DMS79 (cell line): Measurements from ENCODE around the gene POLR3GL.

Experiments used
- DNase-seq: peaks from one replicate; lab custom pipeline; 2025; lab: John Stamatoyannopoulos, UW

Gene POLR3GL

DNA sequence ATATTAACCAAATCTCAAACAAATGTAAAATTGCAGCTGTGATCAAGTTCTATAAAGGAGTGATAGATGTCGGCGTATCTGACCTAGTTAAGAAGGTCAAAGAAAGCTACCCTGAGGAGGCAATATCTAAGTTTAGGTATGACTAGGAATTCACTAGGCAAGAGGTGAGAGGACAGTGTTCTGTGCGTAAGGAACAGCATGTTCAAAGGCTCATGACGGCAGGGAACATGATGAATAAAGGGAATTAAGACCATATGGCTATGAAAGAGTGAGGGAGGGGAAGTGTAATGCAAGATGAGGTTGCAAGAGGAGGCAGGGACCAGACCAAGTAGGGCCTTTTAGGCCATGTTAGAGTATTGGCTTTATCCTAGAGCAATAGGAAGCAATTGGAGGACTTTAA lies 15.3 kb upstream of the POLR3GL start:
- DNase-seq = no peak

DNA sequence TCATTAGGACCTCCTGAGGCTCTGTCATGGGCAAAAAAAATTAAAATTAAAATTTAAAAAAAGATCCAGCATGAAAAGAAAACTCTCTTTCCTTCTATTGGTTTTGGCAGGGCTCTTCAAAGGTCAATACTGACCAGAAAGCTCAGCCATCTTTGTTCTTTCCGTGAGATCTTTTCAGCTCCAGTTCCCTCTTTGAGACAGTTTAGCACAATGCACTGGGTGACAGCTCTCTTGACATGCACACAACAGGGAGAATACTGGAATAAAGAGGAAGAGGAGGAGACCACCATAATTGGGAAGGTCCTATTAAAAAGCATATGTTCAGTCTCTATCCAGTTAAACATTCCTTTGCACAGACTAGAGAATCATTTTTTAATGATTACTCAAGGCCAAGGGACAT lies 13.0 kb upstream of the POLR3GL start:
- no peak for DNase-seq

DNA sequence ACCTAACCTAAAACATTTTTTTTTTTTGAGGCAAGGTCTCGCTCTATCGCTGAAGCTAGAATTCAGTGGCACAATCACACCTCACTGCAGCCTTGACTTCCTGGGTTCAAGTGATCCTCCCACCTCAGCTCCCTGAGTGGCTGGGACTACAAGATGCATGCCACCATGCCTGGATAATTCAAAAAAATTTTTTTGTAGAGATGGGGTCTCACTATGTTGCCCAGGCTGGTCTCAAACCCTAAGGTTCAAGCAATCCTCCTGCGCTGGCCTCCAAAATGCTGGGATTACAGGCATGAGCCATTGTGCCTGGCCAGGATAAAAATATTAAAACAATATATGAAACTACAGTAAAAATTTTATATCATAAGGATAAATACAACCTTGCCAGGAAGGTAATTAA lies 11.6 kb upstream of the POLR3GL start:
- DNase-seq = no peak

DNA sequence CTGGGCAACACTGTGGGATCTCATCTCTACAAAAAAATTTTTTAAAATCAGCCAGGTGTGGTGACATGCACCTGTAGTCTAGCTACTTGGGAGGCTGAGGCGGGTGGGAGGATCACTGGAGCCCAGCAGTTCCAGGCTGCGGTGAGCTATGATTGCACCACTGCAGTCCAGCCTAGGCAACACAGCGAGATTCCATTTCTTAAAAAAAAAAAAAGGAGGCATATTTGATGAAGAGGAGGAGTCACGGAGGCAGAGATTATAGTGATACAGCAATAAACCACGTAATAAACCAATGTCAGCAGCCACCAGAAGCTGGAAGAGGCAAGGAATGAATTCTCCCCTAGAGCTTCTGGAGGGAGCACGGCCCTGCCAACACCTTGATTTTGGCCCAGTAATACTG lies 10.6 kb upstream of the POLR3GL start:
- no peak for DNase-seq

DNA sequence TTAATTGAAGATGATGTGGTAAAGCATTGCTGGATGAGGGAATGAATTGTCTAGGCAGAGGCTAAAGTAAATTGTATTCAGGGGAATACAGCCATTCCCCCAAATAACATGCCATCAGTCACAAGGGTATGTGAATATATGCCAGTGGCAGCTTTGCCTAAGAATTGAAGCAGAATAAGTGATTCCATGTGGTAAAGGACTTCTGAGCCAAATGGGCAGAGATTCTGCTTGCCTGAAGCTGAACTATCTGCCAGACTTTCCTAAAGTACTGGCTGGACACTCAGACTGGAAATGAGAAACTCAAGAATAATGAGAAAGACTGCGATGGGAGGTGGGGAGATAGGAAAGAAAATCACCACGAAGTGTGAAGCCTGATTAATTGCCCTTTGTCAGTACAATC lies 9.1 kb upstream of the POLR3GL start:
- no peak for DNase-seq

DNA sequence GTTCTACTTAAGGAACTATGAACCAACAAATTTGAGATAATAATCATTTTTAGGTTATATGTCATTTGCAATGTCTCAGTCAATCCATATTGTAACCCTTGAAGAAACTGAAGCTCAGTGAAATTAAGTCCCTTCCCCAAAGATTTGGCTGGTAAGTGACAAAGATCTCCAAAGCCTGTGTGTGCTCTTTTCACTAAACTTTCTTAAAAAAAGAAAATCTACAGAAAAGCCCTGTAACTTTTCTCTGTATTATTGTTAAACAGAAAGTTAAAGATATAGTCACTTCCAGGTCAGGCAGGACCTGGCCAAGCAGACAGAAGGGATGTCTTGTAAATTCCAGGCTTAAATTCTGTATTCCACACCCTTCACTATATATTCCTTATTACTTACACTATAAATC lies 8.1 kb upstream of the POLR3GL start:
- no peak for DNase-seq

DNA sequence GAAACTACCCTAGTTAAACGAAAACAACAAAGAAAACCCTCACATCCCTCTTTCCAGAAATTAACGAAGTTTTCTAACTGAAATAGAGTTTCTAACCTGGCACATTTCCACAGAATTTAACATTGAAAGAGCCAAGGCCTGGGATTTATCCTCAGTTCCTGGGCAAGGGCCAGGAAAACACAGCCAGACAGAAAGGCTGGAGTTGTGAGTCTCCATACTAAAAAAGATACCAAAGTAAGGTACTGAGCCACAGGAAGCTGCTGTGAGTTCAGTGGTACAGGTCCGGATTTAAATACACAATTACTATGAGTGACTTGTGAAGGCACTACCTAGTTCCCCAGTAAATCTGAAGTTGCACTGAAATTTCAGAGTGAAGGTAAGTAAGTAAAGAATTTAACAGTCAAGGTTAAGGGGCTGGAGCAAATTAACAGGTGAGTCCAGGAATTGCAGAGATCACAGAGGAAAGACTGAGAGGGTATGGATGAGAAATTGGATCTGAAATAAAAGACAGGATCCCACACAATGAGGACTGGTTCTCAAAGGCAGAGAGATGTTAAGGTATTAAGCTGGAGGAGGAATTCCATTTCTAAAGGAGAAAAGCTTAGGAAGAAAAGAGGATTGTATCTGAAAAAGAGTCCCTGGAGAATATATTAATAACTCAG lies 7.6 kb upstream of the POLR3GL start:
- DNase-seq = no peak

DNA sequence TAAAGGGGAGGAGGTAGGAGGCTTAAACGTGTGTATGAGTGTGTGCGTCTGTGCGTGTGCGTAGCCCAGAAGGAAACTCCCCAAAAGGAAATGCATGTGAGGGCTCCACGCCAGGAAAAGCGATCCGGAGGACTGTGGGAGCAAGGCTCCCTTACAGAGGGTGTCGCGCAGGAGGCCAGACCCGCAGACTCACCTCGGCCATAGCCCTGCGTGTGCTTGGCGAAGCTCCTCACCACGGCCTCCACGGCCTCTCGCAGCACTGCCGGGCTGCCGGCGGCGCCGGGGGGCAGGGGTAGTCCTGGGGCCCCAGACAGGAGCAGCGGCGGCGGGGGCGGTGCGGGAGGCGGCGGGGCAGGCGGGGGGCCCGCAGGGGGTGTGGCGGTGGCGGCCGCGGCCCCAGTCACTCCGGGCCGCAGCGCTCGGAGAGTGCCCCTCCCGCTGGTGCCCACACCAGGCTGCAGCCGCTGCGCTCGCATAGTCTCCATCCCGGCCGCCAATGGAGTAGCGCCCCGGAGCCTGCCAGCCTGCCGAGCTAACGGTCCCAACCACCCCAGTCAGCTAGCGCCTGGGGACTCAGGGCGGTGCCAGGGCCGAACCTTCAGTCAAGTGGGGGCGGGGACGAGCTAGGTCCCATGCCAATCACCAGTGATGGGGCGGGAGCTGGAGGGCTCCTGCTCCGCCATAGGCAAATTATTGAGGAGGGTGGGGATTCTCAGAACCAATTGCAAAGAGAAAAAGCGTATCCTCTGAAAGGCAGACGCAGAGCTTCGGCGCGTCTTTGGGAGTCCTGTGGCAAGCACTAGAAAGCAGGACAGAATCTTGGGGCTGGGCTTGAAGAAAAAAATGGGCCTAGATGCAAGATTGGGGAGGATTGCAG lies 6.8 kb upstream of the POLR3GL start, which contains the start of gene LIX1L:
TSS of gene LIX1L (minus strand) at position 575 of the 877 bp plus-strand sequence. CDS start at position 485, 90 bp downstream.
- DNase-seq = peak; percentile 88

DNA sequence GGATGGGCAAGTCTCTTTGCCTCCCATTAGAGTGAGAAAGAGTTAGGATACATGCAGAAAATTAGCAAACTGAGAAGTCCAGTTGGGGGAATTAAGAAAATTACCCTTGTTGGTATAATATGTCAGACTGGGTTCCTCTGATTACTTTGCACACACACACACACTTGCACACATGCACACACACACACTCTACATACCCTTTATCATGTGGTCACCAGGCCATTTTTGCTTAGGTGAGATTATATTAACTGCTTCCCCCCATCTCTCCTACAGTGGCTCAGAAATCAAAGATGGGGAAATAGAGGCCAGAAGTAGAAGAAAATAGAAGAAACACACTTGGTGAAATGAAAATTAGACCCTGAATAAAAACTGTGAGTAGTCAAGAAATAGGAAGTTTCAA lies 5.8 kb upstream of the POLR3GL start:
- no peak for DNase-seq

DNA sequence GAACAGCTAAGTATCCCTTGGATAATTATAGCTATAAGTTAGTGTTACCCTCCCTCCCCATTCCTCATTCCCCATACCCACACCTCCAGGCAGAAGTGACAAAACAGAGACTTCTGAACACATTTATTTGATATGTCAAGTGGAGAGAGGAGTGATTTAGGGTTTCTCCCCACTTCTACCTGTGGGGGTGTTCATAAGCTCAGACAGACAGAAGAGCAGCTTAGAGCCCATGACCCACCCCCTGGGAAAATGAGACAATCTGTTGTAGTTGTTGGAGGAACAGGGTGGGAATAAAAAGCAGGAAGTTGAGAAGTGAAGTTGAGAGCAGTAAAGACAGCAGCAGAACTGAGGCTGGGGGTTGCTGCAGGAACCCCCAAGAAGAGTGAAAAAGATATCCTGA lies 5.2 kb upstream of the POLR3GL start:
- DNase-seq = no peak

DNA sequence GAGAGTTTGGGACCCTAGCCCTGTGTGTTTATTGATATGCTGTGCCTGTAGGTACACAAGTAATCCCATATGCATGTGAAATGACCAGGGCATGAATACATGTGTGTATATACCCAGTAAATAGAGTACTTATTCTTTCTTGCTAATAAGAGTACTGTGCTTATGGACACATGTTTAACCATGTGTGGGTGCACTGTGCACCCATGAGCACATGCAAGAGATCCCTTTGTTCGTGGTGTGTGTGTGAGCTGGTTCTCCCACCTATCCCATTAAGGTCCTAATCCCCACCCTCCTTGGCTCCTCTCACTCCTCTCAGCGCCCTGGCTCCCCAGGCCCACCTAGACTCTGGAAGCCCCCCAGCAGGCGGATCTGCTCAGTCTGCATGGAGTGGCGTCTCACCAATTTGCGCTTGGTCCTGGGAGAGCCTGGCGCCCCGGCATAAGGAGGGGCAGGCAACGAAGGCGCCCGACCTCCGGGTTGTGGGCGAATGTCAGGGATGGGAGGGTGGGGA lies 4.5 kb upstream of the POLR3GL start:
- DNase-seq = no peak

DNA sequence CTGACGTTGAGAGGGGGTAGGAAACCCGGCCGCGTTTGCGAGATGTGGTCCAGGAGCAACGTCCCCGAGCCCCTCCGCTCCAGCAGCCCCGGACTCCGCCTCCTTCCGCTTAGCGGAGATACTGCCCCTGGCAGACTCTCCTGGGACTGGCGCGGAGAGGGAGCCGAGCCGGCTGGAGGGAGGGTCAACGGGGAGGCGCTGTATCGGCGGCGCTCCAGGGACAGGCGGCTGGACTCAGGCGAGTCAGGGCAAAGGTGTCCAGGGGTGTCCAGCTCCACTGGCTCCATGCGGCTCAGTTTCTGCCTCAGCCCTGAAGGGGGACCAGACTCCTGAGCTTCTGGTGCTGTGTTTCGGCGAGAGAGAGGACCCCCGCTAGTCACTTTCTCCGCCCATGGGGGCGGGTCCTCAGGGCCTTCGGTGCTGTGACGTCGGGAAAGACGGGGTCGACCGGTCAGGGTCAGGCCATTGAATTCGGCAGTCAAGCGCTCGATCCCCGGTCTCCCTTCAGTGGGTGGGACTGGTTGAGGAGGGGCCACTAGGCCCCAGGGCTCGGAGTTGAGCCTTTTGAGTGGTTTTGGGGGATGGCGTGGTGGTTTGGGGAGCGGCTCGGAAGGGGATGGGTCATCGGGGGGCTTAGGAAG lies 3.9 kb upstream of the POLR3GL start:
- peak; percentile 55 for DNase-seq

DNA sequence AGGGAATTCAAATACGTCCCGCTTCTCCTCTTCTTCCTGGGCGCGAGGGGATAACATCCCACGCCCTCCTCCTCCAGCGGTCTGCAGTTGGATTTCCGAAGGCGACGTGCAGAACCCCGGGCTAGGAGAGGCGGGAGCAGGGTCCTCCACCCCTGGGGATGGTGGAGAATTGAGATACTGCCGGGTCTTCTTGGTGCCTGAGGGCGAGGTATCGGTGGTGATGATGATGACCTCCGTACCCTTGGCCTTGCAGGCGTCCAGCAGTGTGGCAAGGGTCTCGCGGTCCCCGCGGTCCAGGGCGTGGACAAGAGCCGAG lies 3.4 kb upstream of the POLR3GL start:
- no peak for DNase-seq

DNA sequence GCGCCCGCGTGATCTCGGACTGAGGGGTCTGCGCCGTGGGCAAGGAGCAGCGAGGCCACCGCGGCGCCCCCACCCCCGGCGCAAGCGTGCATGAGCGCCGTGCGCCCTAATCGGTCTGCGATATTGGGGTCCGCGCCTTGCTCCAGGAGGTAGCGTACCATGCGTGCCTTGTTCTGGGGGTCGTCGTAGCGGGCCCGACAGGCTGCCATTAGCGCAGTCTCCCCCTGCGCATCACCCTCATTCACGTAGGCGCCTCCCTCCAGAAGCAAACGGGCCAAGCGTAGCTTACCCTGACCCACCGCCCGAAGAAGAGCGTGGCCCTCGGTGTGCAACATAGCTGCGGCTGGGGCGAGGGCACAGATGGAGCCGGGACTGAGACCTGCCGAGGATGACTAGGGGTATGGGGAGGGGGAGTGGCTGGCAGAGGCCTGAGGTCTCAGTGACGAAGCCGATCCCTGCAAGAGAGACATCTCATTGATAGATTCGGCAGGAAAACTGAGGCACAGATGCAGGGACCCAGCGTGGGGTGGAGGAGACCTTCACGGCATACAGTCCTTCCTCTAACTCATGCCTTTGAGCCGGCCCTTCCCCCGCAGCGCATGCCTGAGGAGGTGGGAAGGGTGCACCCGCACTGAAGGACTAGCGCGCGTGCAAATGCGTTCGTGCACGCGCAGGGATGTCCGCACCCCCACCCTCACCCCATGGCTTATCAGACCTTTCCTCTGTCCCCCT lies 2.9 kb upstream of the POLR3GL start:
- no peak for DNase-seq

DNA sequence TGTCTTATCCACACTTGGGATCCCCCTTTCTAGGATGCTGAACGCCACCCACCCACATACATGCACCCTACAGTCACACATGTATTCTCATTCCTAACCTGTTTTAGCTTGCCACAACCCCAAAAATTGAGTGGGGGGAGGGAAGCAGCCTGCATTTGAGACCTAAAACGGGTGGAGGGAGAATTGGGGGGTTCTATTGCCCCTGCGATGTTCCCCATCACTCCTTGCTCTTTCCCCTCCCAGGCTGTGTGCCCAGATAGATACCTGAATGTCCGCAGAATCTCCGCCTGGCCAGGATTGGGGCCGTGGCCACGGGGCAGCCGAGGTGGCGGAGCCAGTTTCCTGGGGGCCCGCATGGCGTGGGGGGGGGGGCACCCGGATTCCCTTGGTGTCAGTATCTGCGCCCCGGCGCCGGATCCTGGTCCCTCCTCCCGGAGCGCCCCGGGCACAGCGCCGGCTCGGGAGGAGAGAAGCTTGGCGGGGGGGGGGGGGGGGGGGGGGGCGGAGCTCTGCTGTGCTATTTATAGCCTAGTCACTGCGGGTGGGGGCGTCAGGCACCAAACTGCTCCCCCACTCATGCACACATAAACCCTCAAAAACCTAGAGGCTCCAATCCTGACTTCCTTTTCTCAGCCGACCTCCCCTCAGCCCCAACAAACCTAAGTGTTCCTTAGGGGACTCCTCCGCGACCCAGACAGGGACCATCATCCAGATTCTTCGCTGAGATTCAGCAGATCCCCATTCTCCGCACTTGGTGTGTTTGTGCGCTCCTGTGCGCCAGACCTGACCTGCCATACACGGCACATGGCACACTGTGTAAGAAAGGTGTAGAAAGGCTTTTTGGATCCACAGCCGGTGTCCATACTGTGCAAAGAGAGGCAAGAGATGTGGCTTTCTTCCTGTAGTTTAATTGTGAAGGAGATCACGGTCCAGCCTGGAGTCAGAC lies 2.1 kb upstream of the POLR3GL start:
- no peak for DNase-seq

DNA sequence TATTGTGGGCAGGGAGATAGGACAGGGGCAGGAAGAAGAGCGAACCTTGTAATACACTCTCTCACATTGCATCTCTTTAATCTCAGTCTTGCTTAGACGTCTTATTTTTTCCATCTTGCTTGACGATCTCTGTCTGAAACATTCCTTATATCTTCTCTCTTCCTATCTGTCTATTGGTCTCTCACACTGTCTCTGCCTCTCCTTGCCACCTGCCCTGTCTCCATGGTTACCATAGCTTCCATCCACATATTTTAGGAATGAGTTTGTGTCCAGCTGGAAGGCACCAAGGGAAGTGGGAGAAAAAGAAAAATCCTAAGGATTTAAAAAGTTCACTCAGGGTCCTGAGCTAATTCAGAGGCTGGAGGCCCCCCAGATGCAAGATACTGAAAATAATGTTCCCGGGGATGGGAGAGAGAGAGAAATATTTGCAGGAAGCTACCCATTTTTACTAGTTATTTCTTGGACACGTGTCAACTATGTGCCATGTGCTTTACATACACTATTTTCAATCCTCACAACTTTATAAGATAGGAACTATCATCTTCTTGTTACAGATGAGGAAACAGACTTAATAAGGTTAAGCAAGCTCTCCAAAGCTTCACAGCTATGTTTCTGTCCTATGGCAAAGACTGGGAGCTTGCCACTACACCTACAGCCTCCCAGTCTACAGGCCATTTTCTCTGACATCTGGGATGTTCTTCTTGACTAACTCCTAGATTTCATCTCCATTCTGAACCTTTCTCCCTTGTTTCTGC lies 1.0 kb upstream of the POLR3GL start:
- DNase-seq = no peak

DNA sequence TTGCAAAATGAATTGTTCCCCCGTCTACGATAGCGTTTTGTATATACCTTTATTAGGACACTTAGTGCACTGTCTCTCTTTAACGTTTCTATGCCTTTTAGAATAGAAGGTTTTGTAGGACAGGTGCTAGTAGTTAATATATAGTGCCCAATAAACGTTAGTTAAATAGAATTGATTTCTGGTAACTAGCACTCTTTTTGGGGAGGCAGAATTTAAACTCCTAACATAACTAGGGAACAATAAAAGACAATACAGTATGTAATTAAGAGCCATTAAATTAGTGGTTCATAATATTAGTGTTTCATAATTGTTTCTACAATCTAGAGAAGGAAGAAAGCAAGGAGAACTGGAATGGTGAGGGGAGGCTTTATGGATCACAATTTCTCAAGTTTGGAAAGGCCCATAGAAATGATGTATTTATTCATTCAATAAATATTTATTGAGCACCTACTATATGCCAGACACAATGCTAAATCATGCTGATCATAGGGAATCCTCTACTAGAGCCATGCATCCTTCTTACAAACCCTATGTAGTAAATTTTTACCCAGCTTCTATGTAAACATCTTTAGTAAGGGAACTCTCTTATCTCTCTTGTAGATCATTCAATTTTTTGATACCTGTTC lies 742 bp downstream of the POLR3GL start:
- DNase-seq = no peak

DNA sequence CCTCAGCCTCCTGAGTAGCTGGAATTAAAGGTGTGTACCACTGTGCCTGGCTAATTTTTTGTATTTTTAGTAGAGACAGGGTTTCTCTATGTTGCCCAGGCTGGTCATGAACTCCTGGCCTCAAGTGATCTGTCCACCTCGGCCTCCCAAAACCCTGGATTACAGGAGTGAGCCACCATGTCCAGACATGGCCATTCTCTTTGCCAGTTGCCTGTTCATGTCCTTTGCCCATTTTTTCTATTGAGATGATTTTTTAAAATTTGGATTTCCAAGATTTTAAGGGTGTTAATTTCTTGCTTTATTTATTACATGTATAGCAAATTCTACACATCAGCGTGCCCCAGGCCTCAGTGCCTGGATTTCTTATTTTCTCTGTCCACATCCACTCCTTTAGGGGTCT lies 2.8 kb downstream of the POLR3GL start:
- DNase-seq = no peak

DNA sequence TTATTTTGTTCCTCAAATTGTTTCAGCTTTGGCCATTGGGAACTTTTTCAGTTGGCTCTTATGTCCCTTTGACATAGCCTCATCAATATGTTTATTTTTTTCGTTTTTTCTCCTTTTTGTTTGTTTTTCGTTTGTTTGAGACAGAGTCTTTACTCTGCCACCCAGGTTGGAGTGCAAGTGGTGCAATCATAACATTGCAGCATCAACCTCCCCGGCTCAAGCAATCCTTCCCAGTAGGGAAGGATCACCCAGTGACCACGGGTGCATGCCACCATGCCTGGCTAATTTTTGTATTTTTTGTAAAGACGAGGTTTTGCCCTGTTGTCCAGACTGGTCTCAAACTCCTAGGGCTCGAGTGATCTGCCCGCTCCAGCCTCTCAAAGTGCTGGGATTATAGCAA lies 8.1 kb downstream of the POLR3GL start:
- DNase-seq = no peak

DNA sequence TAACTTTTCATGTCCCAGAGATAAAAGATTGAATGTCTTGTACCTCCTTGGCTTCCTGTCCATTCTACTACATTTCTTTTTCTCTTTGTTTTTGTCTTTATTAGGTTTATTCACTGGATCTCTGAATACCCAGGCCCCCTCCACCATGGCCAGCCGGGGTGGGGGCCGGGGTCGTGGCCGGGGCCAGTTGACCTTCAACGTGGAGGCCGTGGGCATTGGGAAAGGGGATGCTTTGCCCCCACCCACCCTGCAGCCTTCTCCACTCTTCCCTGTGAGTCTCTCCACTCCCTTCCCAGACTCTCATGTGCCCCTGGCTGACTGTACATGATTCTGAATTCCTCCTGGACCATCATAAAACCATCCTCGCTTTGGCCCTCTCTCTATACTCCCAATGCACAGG lies 10.2 kb downstream of the POLR3GL start:
- no peak for DNase-seq
